Natural killer cell (primary cell): ENCODE data around the gene ABR. TPM values are rescaled to one million over a fixed set of nuclear protein-coding genes. Genes with fewer than 3 reads are reported as not detected.

Experiments
- ATAC-seq, 3 donors: fragments of 150-1000 bp in 2 of 3; fragments of 200-7000 bp in 1 of 3; cut with Tn5 transposase; 1 replicate in 1 of 3; 2 replicates in 2 of 3; pipeline ENCODE4 v1.10.0; 2021; ENCODE audit warnings: mild to moderate bottlenecking in 2 of 3, moderate library complexity in 2 of 3
- DNase-seq, 2 donors: peaks; one replicate each; pipeline versions ENCODE4 v3.0.0 to v3.0.0-alpha.2; 2013 to 2021; ENCODE audit warnings: mixed read lengths in 1 of 2
- H3K27ac ChIP-seq: one replicate; pipeline ENCODE4 v1.5.1; 2013; ENCODE audit warnings: mild to moderate bottlenecking, low read length
- H3K27me3 ChIP-seq: one replicate; pipeline ENCODE4 v1.6.1; 2013; ENCODE audit warnings: low read length; ENCODE audit not compliant: control insufficient read depth, insufficient read depth
- H3K36me3 ChIP-seq: one replicate; pipeline ENCODE4 v1.6.1; 2013; ENCODE audit warnings: low read length; ENCODE audit not compliant: control insufficient read depth, insufficient read depth
- H3K4me1 ChIP-seq: one replicate; pipeline ENCODE4 v1.6.1; 2013; ENCODE audit warnings: low read length; ENCODE audit not compliant: control insufficient read depth, insufficient read depth
- H3K4me3 ChIP-seq: one replicate; pipeline ENCODE4 v1.5.1; 2013; ENCODE audit warnings: low read length
- H3K9me3 ChIP-seq: one replicate; pipeline ENCODE4 v1.6.1; 2013; ENCODE audit warnings: low read length; ENCODE audit not compliant: control insufficient read depth, insufficient read depth
- H3K27ac Mint-ChIP-seq, 2 donors: one replicate each; pipeline ENCODE4 v1.8.0; 2022; ENCODE audit warnings: mild to moderate bottlenecking in 2 of 2, mixed read lengths in 2 of 2, moderate library complexity in 1 of 2
- H3K27me3 Mint-ChIP-seq, 2 donors: one replicate each; pipeline ENCODE4 v1.8.0; 2022; ENCODE audit warnings: low read depth in 2 of 2, mixed read lengths in 2 of 2
- H3K36me3 Mint-ChIP-seq: one replicate; pipeline ENCODE4 v1.8.0; 2022; ENCODE audit warnings: mixed read lengths
- H3K4me1 Mint-ChIP-seq, 2 donors: one replicate each; pipeline ENCODE4 v1.8.0; 2022; ENCODE audit warnings: mixed read lengths in 2 of 2
- H3K4me3 Mint-ChIP-seq: one replicate; pipeline ENCODE4 v1.8.0; 2022; ENCODE audit warnings: mild to moderate bottlenecking, moderate library complexity, mixed read lengths
- H3K9me3 Mint-ChIP-seq, 2 donors: one replicate each; pipeline ENCODE4 v1.8.0; 2022; ENCODE audit warnings: mixed read lengths in 2 of 2
- CTCF ChIP-seq: fragments of 200-600 bp; IDR thresholded peaks from one replicate; pipeline ENCODE4 v1.8.0; 2022; ENCODE audit warnings: antibody characterized with exemption
- WGBS: methylation state at CpG from one replicate; pipeline ENCODE4 v1.1.7; 2013; ENCODE audit warnings: missing lambda C conversion rate; ENCODE audit not compliant: insufficient coverage; 5-methylcytosine and 5-hydroxymethylcytosine counted together
- intact Hi-C: fragments of 100-400 bp; cut with micrococcal nuclease; formaldehyde crosslinking; loops from one replicate; pipeline ENCODE4 v1.14.2; 2022
- total RNA-seq, 4 donors: library from RNA; stranded (reverse); fragments of 120-200 nt in 1 of 4; gene quantifications; one replicate each; pipeline versions ENCODE4 v1.2.3 to v1.2.4, GENCODE V29; 2013 to 2022

The ABR gene
- total RNA-seq, 3 donors from 2014 or later (not counting 1 experiment from before 2014, with no cell fraction given) = 155 to 215 (median 163) TPM

- no peak overlapping the region for H3K4me3 ChIP-seq
- intact Hi-C loops = no loop called here
- ATAC-seq (no peak), DNase-seq (no peak)
- H3K4me3 Mint-ChIP-seq = no peak overlapping the region
- H3K27ac Mint-ChIP-seq = no peak overlapping the region
- H3K27me3 Mint-ChIP-seq = no peaks in the 10 kb centered on the region
- H3K4me1 Mint-ChIP-seq = peaks cover 11% of the 10 kb centered on the region in 2 donors
- no peaks in the 10 kb centered on the region for H3K27me3 ChIP-seq
- H3K36me3 ChIP-seq = peaks cover 78% of the 10 kb centered on the region
- H3K27ac ChIP-seq = no peak overlapping the region
- WGBS = 90% methylated on average over 30 of the region's 30 CpGs
- peaks cover 11% of the 10 kb centered on the region for H3K36me3 Mint-ChIP-seq
- TF ChIP-seq CTCF = no peak
- no peaks in the 10 kb centered on the region for H3K9me3 Mint-ChIP-seq
- H3K9me3 ChIP-seq = no peaks in the 10 kb centered on the region
- H3K4me1 ChIP-seq = no peaks in the 10 kb centered on the region
These were observed 175.6 kb downstream of the ABR start for GRCh38 chr17:1003972-1004768.

DNA sequence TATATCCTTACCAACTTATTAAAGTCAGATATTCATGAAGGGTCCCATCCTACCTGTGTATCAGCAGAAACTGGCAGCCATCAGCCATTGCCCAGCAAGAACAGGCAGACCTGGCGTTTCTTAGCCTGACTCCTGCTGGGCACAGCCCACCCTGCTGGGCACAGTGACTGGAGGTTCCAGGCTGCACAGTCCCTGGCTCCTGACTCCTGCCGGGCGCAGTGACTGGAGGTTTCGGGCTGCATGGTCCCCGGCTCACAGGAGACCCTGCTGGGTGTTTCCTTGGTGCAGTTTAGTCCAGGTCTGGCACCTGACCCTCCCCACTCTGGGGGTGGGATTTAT lies 176.2 kb downstream of the ABR start:
- Mint-ChIP-seq H3K4me3 (no peak overlapping the region), H3K9me3 (no peaks in the 10 kb centered on the region), H3K4me1 (peaks cover 15 to 16% of the 10 kb centered on the region in 2 donors), H3K27ac (no peak overlapping the region), H3K27me3 (no peaks in the 10 kb centered on the region), H3K36me3 (peaks cover 11% of the 10 kb centered on the region)
- no peak for DNase-seq
- no peaks in the 10 kb centered on the region for H3K4me1 ChIP-seq
- no peaks in the 10 kb centered on the region for H3K9me3 ChIP-seq
- H3K27me3 ChIP-seq = no peaks in the 10 kb centered on the region
- no peak overlapping the region for H3K4me3 ChIP-seq
- TF ChIP-seq CTCF = no peak
- H3K27ac ChIP-seq = no peak overlapping the region
- no peak for ATAC-seq
- intact Hi-C loops = no loop called here
- peaks cover 72% of the 10 kb centered on the region for H3K36me3 ChIP-seq
- WGBS = 99% methylated on average over 5 of the region's 5 CpGs

- peaks cover 3% of the 10 kb centered on the region for H3K4me1 ChIP-seq
- intact Hi-C loops = no loop called here
- no peaks in the 10 kb centered on the region for H3K9me3 ChIP-seq
- no peak for TF ChIP-seq CTCF
- no peak overlapping the region for H3K27ac ChIP-seq
- 89% methylated on average over 19 of the region's 19 CpGs for WGBS
- Mint-ChIP-seq H3K4me3 (no peak overlapping the region), H3K27me3 (no peaks in the 10 kb centered on the region), H3K9me3 (no peaks in the 10 kb centered on the region), H3K4me1 (peaks cover 22% of the 10 kb centered on the region in 2 donors), H3K36me3 (peaks cover 11% of the 10 kb centered on the region), H3K27ac (peak overlapping the region in 1 of 2 donors; percentile 6)
- DNase-seq (no peak), ATAC-seq (no peak)
- H3K27me3 ChIP-seq = no peaks in the 10 kb centered on the region
- H3K4me3 ChIP-seq = no peak overlapping the region
- H3K36me3 ChIP-seq = peaks cover 66% of the 10 kb centered on the region
These were observed 176.8 kb downstream of the ABR start for GRCh38 chr17:1002771-1003555.
